Measurements from ENCODE around the gene CNKSR2. TPM values are rescaled to one million over a fixed set of nuclear protein-coding genes. Genes with fewer than 3 reads are reported as not detected.

Gene CNKSR2
- total and polyA plus RNA-seq, 4 donors, result 0.55 to 3.3 (median 2.0) TPM

DNA sequence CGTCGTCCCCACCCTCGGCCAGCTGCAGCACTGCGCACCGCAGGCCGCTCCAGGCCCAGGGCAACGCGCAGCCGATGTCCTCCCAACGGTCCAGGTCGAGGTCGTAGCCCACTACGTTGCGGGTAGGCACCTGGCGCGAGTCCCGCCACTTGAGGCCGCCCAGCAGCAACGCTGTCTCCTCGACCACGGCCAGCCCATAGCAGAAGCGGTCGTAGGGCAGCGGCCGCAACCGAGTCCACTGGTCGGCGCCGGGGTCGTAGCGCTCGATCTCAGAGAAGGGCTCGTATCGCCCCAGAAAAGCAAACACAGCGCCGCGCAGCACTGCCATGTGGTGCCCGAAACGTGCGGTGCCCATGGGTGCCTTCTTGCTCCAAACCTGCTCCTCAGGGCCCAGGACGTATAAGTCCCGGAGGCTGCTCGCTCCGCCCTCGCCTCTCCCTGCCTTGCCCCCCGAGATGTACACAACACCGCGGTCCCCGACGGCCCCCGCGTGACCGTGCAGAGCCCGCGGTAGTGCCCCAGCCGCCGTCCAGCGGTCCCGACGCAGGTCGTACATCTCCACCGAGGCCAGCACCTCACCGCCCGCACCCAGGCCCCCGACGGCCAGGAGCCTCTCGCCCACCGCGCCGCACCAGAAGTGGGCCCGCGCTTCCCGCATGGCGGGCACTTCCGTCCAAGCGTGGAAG is 281.8 kb downstream of the CNKSR2 start:
- Histone ChIP-seq H3K9ac (ENCODE audit: low read depth in 1 of 2, low read length in 2 of 2) (no peak overlapping the region), H3K27me3 (ENCODE audit: control insufficient read depth in 4 of 4, insufficient read depth in 4 of 4, low read length in 3 of 4) (no peaks in the 10 kb centered on the region), H3K4me1 (ENCODE audit: control insufficient read depth in 4 of 4, insufficient read depth in 4 of 4, low read length in 3 of 4) (peaks cover 0 to 4% (median 0%) of the 10 kb centered on the region in 4 donors), H3K4me3 (ENCODE audit: low read depth in 1 of 3, low read length in 3 of 3) (no peak overlapping the region), H3K36me3 (ENCODE audit: control insufficient read depth in 4 of 4, insufficient read depth in 3 of 4, low read depth in 1 of 4, low read length in 3 of 4) (no peaks in the 10 kb centered on the region), H3K27ac (ENCODE audit: low read depth in 1 of 2, low read length in 2 of 2) (no peak overlapping the region), H3K9me3 (ENCODE audit: control insufficient read depth in 4 of 4, low read length in 3 of 4) (peaks cover 0 to 2% (median under 1%) of the 10 kb centered on the region in 4 donors)
- TF ChIP-seq FOXA2 (IDR thresholded peaks at IDR 0.05) (no peak), HNF4G (IDR thresholded peaks at IDR 0.05) (no peak), JUND (IDR thresholded peaks at IDR 0.05) (no peak), RAD21 (IDR thresholded peaks at IDR 0.05) (no peak), EGR1 (IDR thresholded peaks at IDR 0.05; ENCODE audit: low read depth in 2 of 2) (no peak), NR2F2 (IDR thresholded peaks at IDR 0.05) (no peak), HNF4A (conservative IDR thresholded peaks at IDR 0.05) (no peak)
- TF ChIP-seq, protein P1, sequence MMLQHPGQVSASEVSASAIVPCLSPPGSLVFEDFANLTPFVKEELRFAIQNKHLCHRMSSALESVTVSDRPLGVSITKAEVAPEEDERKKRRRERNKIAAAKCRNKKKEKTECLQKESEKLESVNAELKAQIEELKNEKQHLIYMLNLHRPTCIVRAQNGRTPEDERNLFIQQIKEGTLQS (IDR thresholded peaks at IDR 0.05), result no peak
- TF ChIP-seq, protein P2, sequence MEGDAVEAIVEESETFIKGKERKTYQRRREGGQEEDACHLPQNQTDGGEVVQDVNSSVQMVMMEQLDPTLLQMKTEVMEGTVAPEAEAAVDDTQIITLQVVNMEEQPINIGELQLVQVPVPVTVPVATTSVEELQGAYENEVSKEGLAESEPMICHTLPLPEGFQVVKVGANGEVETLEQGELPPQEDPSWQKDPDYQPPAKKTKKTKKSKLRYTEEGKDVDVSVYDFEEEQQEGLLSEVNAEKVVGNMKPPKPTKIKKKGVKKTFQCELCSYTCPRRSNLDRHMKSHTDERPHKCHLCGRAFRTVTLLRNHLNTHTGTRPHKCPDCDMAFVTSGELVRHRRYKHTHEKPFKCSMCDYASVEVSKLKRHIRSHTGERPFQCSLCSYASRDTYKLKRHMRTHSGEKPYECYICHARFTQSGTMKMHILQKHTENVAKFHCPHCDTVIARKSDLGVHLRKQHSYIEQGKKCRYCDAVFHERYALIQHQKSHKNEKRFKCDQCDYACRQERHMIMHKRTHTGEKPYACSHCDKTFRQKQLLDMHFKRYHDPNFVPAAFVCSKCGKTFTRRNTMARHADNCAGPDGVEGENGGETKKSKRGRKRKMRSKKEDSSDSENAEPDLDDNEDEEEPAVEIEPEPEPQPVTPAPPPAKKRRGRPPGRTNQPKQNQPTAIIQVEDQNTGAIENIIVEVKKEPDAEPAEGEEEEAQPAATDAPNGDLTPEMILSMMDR (IDR thresholded peaks at IDR 0.05; ENCODE audit: low read depth, low read length, missing input control), result no peak
- WGBS, result 45% methylated on average over 76 of the region's 76 CpGs
- no peak for DNase-seq (ENCODE audit: low spot score)

- H3K4me1 ChIP-seq (ENCODE audit: control insufficient read depth in 4 of 4, insufficient read depth in 4 of 4, low read length in 3 of 4), result peaks cover 0 to 4% (median 0%) of the 10 kb centered on the region in 4 donors
- WGBS, result 63% methylated on average over 61 of the region's 61 CpGs
- TF ChIP-seq TAF1 (conservative IDR thresholded peaks at IDR 0.05), result no peak
- TF ChIP-seq NR2F2 (IDR thresholded peaks at IDR 0.05), result no peak
- TF ChIP-seq MAX (IDR thresholded peaks at IDR 0.05), result no peak
- no peak for TF ChIP-seq HNF4G (IDR thresholded peaks at IDR 0.05)
- no peak for TF ChIP-seq YY1 (IDR thresholded peaks at IDR 0.05)
- TF ChIP-seq FOXA2 (IDR thresholded peaks at IDR 0.05), result no peak
- TF ChIP-seq EGR1 (IDR thresholded peaks at IDR 0.05; ENCODE audit: low read depth in 2 of 2), result no peak
- TF ChIP-seq, protein P3, sequence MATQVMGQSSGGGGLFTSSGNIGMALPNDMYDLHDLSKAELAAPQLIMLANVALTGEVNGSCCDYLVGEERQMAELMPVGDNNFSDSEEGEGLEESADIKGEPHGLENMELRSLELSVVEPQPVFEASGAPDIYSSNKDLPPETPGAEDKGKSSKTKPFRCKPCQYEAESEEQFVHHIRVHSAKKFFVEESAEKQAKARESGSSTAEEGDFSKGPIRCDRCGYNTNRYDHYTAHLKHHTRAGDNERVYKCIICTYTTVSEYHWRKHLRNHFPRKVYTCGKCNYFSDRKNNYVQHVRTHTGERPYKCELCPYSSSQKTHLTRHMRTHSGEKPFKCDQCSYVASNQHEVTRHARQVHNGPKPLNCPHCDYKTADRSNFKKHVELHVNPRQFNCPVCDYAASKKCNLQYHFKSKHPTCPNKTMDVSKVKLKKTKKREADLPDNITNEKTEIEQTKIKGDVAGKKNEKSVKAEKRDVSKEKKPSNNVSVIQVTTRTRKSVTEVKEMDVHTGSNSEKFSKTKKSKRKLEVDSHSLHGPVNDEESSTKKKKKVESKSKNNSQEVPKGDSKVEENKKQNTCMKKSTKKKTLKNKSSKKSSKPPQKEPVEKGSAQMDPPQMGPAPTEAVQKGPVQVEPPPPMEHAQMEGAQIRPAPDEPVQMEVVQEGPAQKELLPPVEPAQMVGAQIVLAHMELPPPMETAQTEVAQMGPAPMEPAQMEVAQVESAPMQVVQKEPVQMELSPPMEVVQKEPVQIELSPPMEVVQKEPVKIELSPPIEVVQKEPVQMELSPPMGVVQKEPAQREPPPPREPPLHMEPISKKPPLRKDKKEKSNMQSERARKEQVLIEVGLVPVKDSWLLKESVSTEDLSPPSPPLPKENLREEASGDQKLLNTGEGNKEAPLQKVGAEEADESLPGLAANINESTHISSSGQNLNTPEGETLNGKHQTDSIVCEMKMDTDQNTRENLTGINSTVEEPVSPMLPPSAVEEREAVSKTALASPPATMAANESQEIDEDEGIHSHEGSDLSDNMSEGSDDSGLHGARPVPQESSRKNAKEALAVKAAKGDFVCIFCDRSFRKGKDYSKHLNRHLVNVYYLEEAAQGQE (IDR thresholded peaks at IDR 0.05), result no peak
- TF ChIP-seq RAD21 (IDR thresholded peaks at IDR 0.05), result no peak
- no peak for TF ChIP-seq ZBTB33 (IDR thresholded peaks at IDR 0.05)
- TF ChIP-seq HNF4A (conservative IDR thresholded peaks at IDR 0.05), result no peak
- TF ChIP-seq JUND (IDR thresholded peaks at IDR 0.05), result no peak
- no peak for TF ChIP-seq FOXA1 (IDR thresholded peaks at IDR 0.05)
- TF ChIP-seq GABPA (IDR thresholded peaks at IDR 0.05 in 1 of 2, conservative IDR thresholded peaks at IDR 0.05 in 1 of 2), result no peak
- no peak overlapping the region for H3K9ac ChIP-seq (ENCODE audit: low read depth in 1 of 2, low read length in 2 of 2)
- H3K27me3 ChIP-seq (ENCODE audit: control insufficient read depth in 4 of 4, insufficient read depth in 4 of 4, low read length in 3 of 4), result no peaks in the 10 kb centered on the region
- DNase-seq (ENCODE audit: low spot score), result no peak
- no peaks in the 10 kb centered on the region for H3K36me3 ChIP-seq (ENCODE audit: control insufficient read depth in 4 of 4, insufficient read depth in 3 of 4, low read depth in 1 of 4, low read length in 3 of 4)
- no peak overlapping the region for H3K4me3 ChIP-seq (ENCODE audit: low read depth in 1 of 3, low read length in 3 of 3)
- peaks cover 0 to 2% (median under 1%) of the 10 kb centered on the region in 4 donors for H3K9me3 ChIP-seq (ENCODE audit: control insufficient read depth in 4 of 4, low read length in 3 of 4)
- H3K27ac ChIP-seq (ENCODE audit: low read depth in 1 of 2, low read length in 2 of 2), result no peak overlapping the region
These were observed 282.5 kb downstream of the CNKSR2 start for GRCh38 chrX:21656587-21657317.
